GM10847 (cell line): Measurements from ENCODE around the gene ERCC5.

Source experiments
- POLR2A ChIP-seq: IDR thresholded peaks from 2 replicates; pipeline ENCODE4 v1.6.1; 2011; ENCODE audit not compliant: insufficient read length; ENCODE audit errors: extremely low read depth

The ERCC5 gene

GRCh38 chr13:102845630-102846260 is at the start of gene ERCC5:
TSS of gene ERCC5 (plus strand) at chr13:102846032. CDS start at chr13:102846267, 235 bp downstream.
- peak; percentile 85 for TF ChIP-seq POLR2A

GRCh38 chr13:102798581-102799425 is 47.0 kb upstream of the ERCC5 start, which contains the start of the genes BIVM and POGLUT2:
TSS of gene BIVM (plus strand) at chr13:102799119. CDS start at chr13:102807268, 8,149 bp downstream.
TSS of gene POGLUT2 (minus strand) at chr13:102798976. CDS start at chr13:102798670, 306 bp downstream.
- peak; percentile 27 for TF ChIP-seq POLR2A

GRCh38 chr13:102799426-102800144 is 46.2 kb upstream of the ERCC5 start:
- no peak for TF ChIP-seq POLR2A

GRCh38 chr13:102800145-102801041 is 45.4 kb upstream of the ERCC5 start:
- TF ChIP-seq POLR2A, result no peak

- no peak for TF ChIP-seq POLR2A
These were observed 40.2 kb upstream of the ERCC5 start for GRCh38 chr13:102805680-102806079.

GRCh38 chr13:102807699-102808098 is 38.1 kb upstream of the ERCC5 start:
- no peak for TF ChIP-seq POLR2A

- TF ChIP-seq POLR2A, result no peak
These were observed 33.1 kb upstream of the ERCC5 start for GRCh38 chr13:102812611-102813287.

GRCh38 chr13:102814025-102814607 is 31.7 kb upstream of the ERCC5 start:
- no peak for TF ChIP-seq POLR2A

- no peak for TF ChIP-seq POLR2A
These were observed 31.0 kb upstream of the ERCC5 start for GRCh38 chr13:102814793-102815192.

- TF ChIP-seq POLR2A, result no peak
These were observed 30.0 kb upstream of the ERCC5 start for GRCh38 chr13:102815788-102816187.

- TF ChIP-seq POLR2A, result no peak
These were observed 29.1 kb upstream of the ERCC5 start for GRCh38 chr13:102816708-102817107.

- no peak for TF ChIP-seq POLR2A
These were observed 28.6 kb upstream of the ERCC5 start for GRCh38 chr13:102817241-102817640.

GRCh38 chr13:102817907-102818306 is 27.9 kb upstream of the ERCC5 start:
- no peak for TF ChIP-seq POLR2A

- no peak for TF ChIP-seq POLR2A
These were observed 20.4 kb upstream of the ERCC5 start for GRCh38 chr13:102825400-102825799.
